ENCODE results near the gene OR2H1. TPM values are rescaled to one million over a fixed set of nuclear protein-coding genes. Genes with fewer than 3 reads are reported as not detected.

The OR2H1 gene
- total and polyA plus RNA-seq, 2 donors (not counting 1 experiment from before 2014, with no cell fraction given), result not detected

DNA sequence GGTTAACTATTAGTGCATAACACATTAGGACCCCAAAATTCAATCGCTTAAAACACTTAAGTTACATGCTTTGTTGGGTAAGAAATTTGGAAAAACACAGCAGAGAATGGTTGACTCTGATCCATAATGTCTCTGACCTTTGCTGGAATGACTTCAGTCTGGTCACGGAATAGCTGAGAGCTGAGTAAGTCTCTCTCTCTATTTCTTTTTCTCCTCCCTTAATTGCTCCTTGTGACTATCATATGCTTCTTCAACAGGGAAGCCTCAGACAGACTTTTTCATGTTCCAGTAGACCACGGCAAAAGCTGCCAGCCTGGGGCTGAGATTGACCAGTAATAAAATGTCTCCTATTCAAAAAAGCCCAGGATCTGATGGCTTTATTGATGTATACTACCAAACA lies 37.4 kb upstream of the OR2H1 start:
- no peak overlapping the region for H3K27ac Mint-ChIP-seq
- ChIA-PET POLR2A (no interaction called here), CTCF (no interaction called here)
- Histone ChIP-seq H2AFZ (ENCODE audit: insufficient read depth, low read depth, low read length, poor library complexity, severe bottlenecking) (no peak overlapping the region), H3K9ac (ENCODE audit: low read length) (no peak overlapping the region), H3K4me2 (replicated peaks; ENCODE audit: low read depth, low read length, poor library complexity, severe bottlenecking) (no peak overlapping the region), H3K27me3 (replicated peaks in 1 of 4; ENCODE audit: control extremely low read depth in 1 of 4, control insufficient read depth in 3 of 4, insufficient read depth in 4 of 4, low read length in 3 of 4) (peaks cover 0 to 2% (median 0%) of the 10 kb centered on the region in 4 experiments), H3K9me3 (ENCODE audit: control extremely low read depth in 1 of 3, control insufficient read depth in 2 of 3, insufficient read depth in 1 of 3, low read length in 2 of 3) (no peaks in the 10 kb centered on the region), H3K79me2 (ENCODE audit: control insufficient read depth, insufficient read depth, low read length) (no peaks in the 10 kb centered on the region), H3K4me1 (ENCODE audit: control insufficient read depth in 2 of 2, insufficient read depth in 2 of 2, low read length in 2 of 2) (no peaks in the 10 kb centered on the region), H4K20me1 (ENCODE audit: control insufficient read depth, insufficient read depth, low read length, poor library complexity, severe bottlenecking) (no peaks in the 10 kb centered on the region), H3K27ac (ENCODE audit: low read length in 2 of 2) (no peak overlapping the region), H3K36me3 (replicated peaks in 1 of 2; ENCODE audit: control extremely low read depth in 1 of 2, control insufficient read depth in 1 of 2, extremely low read depth in 1 of 2, insufficient read depth in 2 of 2, low read length in 1 of 2) (no peaks in the 10 kb centered on the region), H3K4me3 (ENCODE audit: control extremely low read depth in 1 of 5, extremely low read depth in 1 of 5, insufficient read depth in 1 of 5, low read depth in 2 of 5, low read length in 4 of 5) (no peak overlapping the region)
- intact Hi-C loops (cut with micrococcal nuclease), result no loop called here
- no peaks in the 10 kb centered on the region for H3K9me3 Mint-ChIP-seq (ENCODE audit: insufficient read depth)
- ATAC-seq (ENCODE audit: low read depth), result no peak
- DNase-seq, result no peak
- WGBS (ENCODE audit: insufficient coverage), result 100% methylated on average over 1 of the region's 3 CpGs
- H3K4me3 Mint-ChIP-seq, result no peak overlapping the region
- TF ChIP-seq, protein P1, sequence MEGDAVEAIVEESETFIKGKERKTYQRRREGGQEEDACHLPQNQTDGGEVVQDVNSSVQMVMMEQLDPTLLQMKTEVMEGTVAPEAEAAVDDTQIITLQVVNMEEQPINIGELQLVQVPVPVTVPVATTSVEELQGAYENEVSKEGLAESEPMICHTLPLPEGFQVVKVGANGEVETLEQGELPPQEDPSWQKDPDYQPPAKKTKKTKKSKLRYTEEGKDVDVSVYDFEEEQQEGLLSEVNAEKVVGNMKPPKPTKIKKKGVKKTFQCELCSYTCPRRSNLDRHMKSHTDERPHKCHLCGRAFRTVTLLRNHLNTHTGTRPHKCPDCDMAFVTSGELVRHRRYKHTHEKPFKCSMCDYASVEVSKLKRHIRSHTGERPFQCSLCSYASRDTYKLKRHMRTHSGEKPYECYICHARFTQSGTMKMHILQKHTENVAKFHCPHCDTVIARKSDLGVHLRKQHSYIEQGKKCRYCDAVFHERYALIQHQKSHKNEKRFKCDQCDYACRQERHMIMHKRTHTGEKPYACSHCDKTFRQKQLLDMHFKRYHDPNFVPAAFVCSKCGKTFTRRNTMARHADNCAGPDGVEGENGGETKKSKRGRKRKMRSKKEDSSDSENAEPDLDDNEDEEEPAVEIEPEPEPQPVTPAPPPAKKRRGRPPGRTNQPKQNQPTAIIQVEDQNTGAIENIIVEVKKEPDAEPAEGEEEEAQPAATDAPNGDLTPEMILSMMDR (IDR thresholded peaks at IDR 0.05), result no peak
- no peak for TF ChIP-seq EZH2 (IDR thresholded peaks at IDR 0.05; ENCODE audit: borderline replicate concordance, insufficient read depth, low read depth, low read length, poor library complexity, severe bottlenecking)
- peaks cover 26% of the 10 kb centered on the region for H3K27me3 Mint-ChIP-seq
- no peaks in the 10 kb centered on the region for H3K4me1 Mint-ChIP-seq

DNA sequence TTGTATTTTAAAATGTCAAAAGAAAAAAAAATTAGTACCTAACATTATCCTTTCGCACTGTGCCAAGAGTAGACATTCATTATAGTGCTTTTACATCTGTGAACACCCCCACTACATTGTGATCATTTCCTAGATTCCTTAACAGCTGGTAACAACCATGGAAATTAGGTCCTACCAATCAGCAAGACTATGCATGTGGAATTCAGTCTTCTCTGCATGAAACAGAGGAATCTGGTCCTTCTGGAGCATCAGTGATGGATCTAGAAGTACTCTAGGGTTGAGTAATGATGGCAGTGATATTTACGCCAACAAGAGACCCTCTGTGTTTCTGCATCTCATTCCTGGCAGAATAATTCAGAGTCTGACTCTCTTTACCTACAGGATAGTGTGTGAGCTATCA lies 32.8 kb upstream of the OR2H1 start:
- H3K27ac ChIP-seq (ENCODE audit: low read length in 2 of 2), result no peak overlapping the region
- no peaks in the 10 kb centered on the region for H3K36me3 ChIP-seq (replicated peaks in 1 of 2; ENCODE audit: control extremely low read depth in 1 of 2, control insufficient read depth in 1 of 2, extremely low read depth in 1 of 2, insufficient read depth in 2 of 2, low read length in 1 of 2)
- TF ChIP-seq, protein P1 (IDR thresholded peaks at IDR 0.05), result no peak
- no peak for TF ChIP-seq EZH2 (IDR thresholded peaks at IDR 0.05; ENCODE audit: borderline replicate concordance, insufficient read depth, low read depth, low read length, poor library complexity, severe bottlenecking)
- H4K20me1 ChIP-seq (ENCODE audit: control insufficient read depth, insufficient read depth, low read length, poor library complexity, severe bottlenecking), result no peaks in the 10 kb centered on the region
- H3K4me1 ChIP-seq (ENCODE audit: control insufficient read depth in 2 of 2, insufficient read depth in 2 of 2, low read length in 2 of 2), result no peaks in the 10 kb centered on the region
- H3K27me3 ChIP-seq (replicated peaks in 1 of 4; ENCODE audit: control extremely low read depth in 1 of 4, control insufficient read depth in 3 of 4, insufficient read depth in 4 of 4, low read length in 3 of 4), result peaks cover 0 to 2% (median 0%) of the 10 kb centered on the region in 4 experiments
- ATAC-seq (ENCODE audit: low read depth) (no peak), DNase-seq (no peak)
- no peak overlapping the region for H3K9ac ChIP-seq (ENCODE audit: low read length)
- no CpG with 5 or more reads among the region's 2 CpGs for WGBS (ENCODE audit: insufficient coverage)
- Mint-ChIP-seq H3K4me1 (no peaks in the 10 kb centered on the region), H3K27me3 (peaks cover 36% of the 10 kb centered on the region), H3K4me3 (no peak overlapping the region), H3K9me3 (ENCODE audit: insufficient read depth) (no peaks in the 10 kb centered on the region), H3K27ac (no peak overlapping the region)
- intact Hi-C loops (cut with micrococcal nuclease), result no loop called here
- no peaks in the 10 kb centered on the region for H3K79me2 ChIP-seq (ENCODE audit: control insufficient read depth, insufficient read depth, low read length)
- H3K4me2 ChIP-seq (replicated peaks; ENCODE audit: low read depth, low read length, poor library complexity, severe bottlenecking), result no peak overlapping the region
- peaks cover 0 to 3% (median 0%) of the 10 kb centered on the region in 3 donors for H3K9me3 ChIP-seq (ENCODE audit: control extremely low read depth in 1 of 3, control insufficient read depth in 2 of 3, insufficient read depth in 1 of 3, low read length in 2 of 3)
- H2AFZ ChIP-seq (ENCODE audit: insufficient read depth, low read depth, low read length, poor library complexity, severe bottlenecking), result no peak overlapping the region
- CTCF ChIA-PET, result no interaction called here
- POLR2A ChIA-PET, result no interaction called here
- no peak overlapping the region for H3K4me3 ChIP-seq (ENCODE audit: control extremely low read depth in 1 of 5, extremely low read depth in 1 of 5, insufficient read depth in 1 of 5, low read depth in 2 of 5, low read length in 4 of 5)

All from B cell (primary cell).